ENCODE results near the gene CCDC148.
"Not testable (repeated sequence)": the region's sequence is repeated elsewhere in the genome, so short reads cannot be mapped to it uniquely, and the experiment has no call there.

CCDC148 gene

GRCh38 chr2:158331799-158332198 is 124.8 kb downstream of the CCDC148 start:
- H3K9me3 Mint-ChIP-seq; DNase-seq (ENCODE audit: low spot score in 2 of 2); H3K4me1 Mint-ChIP-seq; ATAC-seq (ENCODE audit: low read depth); H3K4me3 Mint-ChIP-seq; H3K36me3 Mint-ChIP-seq; H3K27ac Mint-ChIP-seq; H3K27me3 Mint-ChIP-seq: not testable (repeated sequence)

DNA sequence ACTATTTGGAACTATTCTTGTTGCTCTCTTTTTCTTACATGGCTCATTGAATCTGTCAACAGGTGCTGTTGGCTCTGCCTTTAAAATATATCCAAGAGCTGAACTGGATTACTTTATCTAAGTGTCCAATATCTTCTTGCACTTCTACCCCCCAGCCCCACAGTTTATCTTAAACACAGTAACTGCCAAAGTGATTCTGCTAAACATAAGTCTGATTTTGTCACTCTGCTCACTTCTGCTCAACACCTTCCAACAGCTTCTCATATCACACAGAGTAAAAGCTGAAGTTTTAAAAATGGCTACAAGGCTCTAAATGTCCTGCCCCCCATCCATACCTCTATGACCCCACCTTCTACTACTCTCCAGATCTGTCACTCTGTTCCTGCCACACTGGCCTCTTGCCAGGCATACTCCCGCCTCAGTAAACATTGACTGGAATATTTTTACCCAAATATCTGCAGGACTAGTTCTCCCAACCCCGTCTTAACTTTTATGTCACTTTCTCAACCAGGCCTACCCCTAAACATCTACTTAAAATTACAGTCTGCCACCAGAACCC is 130.7 kb downstream of the CCDC148 start:
- peaks cover 5% of the 10 kb centered on the region for H3K9me3 Mint-ChIP-seq
- H3K4me3 Mint-ChIP-seq, result no peak overlapping the region
- no peaks in the 10 kb centered on the region for H3K36me3 Mint-ChIP-seq
- DNase-seq (ENCODE audit: low spot score in 2 of 2), result no peak
- ATAC-seq (ENCODE audit: low read depth), result no peak
- no peaks in the 10 kb centered on the region for H3K4me1 Mint-ChIP-seq
- no peaks in the 10 kb centered on the region for H3K27me3 Mint-ChIP-seq
- H3K27ac Mint-ChIP-seq, result no peak overlapping the region

DNA sequence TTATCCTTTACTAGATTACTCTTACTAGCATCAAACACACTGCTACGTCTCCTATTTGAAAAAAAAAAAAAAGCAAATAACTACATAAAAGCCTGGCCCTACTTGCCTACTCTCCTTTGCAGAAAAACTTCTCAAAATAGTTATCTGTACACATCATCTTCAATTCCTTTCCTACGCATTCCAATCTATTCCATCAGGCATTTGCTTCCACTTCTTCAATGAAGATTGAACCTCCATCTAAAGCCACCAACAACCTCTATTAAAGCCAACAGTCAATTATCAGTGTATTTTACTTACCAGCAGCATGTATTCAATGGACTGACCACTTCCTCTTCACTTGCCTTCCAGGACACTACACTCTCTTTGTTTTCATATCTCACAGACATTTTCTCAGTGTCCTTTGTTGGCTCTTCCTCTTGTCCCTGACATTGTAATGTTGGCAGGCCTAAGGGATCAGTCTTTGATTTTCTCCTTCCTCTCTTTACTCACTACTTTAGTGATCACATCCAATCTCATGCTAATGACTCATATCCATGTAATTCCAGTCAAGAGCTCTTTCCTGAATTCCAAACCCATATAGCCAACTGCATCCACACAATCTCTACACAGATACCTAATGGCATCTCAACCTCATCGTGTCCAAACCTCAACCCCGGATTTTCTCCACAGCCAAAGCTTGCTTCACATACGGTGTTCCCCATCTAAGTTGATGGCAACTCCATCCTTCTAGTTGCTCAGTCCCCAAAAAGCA is 131.3 kb downstream of the CCDC148 start:
- Mint-ChIP-seq H3K9me3 (peaks cover 2% of the 10 kb centered on the region), H3K4me3 (no peak overlapping the region), H3K27ac (no peak overlapping the region), H3K4me1 (no peaks in the 10 kb centered on the region), H3K36me3 (no peaks in the 10 kb centered on the region), H3K27me3 (no peaks in the 10 kb centered on the region)
- DNase-seq (ENCODE audit: low spot score in 2 of 2), result no peak
- no peak for ATAC-seq (ENCODE audit: low read depth)

DNA sequence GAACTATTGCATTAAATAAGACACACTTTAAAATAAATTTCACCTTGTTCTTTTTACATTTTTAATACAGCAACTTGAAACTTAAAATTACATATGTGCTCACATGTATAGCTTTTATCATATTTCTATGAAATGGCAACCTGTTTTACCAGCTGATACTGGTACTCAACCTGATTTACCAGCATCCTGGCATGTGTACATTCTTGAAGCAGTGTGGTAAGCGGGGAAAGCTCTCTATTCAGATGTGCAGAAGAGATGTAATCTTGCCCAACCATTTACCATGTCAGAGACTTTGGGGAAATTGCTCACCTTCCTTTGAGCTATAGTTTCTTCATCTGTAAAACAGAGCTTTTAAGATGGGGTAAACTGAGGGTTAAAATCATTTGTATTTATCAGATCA is 133.2 kb downstream of the CCDC148 start:
- H3K27me3 Mint-ChIP-seq, result no peaks in the 10 kb centered on the region
- H3K4me1 Mint-ChIP-seq, result no peaks in the 10 kb centered on the region
- no peak for ATAC-seq (ENCODE audit: low read depth)
- no peak overlapping the region for H3K4me3 Mint-ChIP-seq
- no peaks in the 10 kb centered on the region for H3K36me3 Mint-ChIP-seq
- DNase-seq (ENCODE audit: low spot score in 2 of 2), result no peak
- peaks cover 2% of the 10 kb centered on the region for H3K9me3 Mint-ChIP-seq
- no peak overlapping the region for H3K27ac Mint-ChIP-seq

DNA sequence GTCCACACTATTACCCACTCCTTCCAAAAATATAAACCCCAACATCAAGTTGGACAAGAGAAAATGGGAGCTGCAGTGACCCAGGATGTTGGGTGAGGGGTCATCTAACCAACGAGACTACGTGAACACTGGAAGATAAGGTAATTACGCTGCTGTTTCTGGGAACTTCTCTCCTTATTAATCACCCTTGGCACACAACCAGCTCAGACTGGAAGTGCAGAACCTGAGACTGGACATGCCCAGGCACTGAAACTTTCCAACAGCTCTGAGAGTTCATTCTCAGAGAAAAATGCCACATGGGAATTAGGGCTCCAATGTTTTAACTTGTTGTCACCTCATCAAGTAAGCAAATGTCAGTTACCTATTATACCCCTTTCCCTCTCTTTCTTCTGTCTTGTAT is 135.3 kb downstream of the CCDC148 start:
- H3K27me3 Mint-ChIP-seq, result no peaks in the 10 kb centered on the region
- H3K36me3 Mint-ChIP-seq, result no peaks in the 10 kb centered on the region
- H3K27ac Mint-ChIP-seq, result no peak overlapping the region
- ATAC-seq (ENCODE audit: low read depth) (no peak), DNase-seq (ENCODE audit: low spot score in 2 of 2) (no peak)
- H3K4me3 Mint-ChIP-seq, result no peak overlapping the region
- no peaks in the 10 kb centered on the region for H3K4me1 Mint-ChIP-seq
- no peaks in the 10 kb centered on the region for H3K9me3 Mint-ChIP-seq

- no peak overlapping the region for H3K27ac Mint-ChIP-seq
- DNase-seq (ENCODE audit: low spot score in 2 of 2), result no peak
- no peaks in the 10 kb centered on the region for H3K27me3 Mint-ChIP-seq
- H3K9me3 Mint-ChIP-seq, result no peaks in the 10 kb centered on the region
- H3K4me1 Mint-ChIP-seq, result peaks cover 2% of the 10 kb centered on the region
- no peak overlapping the region for H3K4me3 Mint-ChIP-seq
- ATAC-seq (ENCODE audit: low read depth), result no peak
- H3K36me3 Mint-ChIP-seq, result no peaks in the 10 kb centered on the region
Measured at GRCh38 chr2:158319269-158319668, 137.3 kb downstream of the CCDC148 start.

GRCh38 chr2:158317642-158318041 is 138.9 kb downstream of the CCDC148 start:
- Mint-ChIP-seq H3K27me3 (no peaks in the 10 kb centered on the region), H3K4me1 (peaks cover 2% of the 10 kb centered on the region), H3K9me3 (no peaks in the 10 kb centered on the region), H3K36me3 (no peaks in the 10 kb centered on the region), H3K27ac (no peak overlapping the region), H3K4me3 (no peak overlapping the region)
- DNase-seq (ENCODE audit: low spot score in 2 of 2), result no peak
- no peak for ATAC-seq (ENCODE audit: low read depth)

DNA sequence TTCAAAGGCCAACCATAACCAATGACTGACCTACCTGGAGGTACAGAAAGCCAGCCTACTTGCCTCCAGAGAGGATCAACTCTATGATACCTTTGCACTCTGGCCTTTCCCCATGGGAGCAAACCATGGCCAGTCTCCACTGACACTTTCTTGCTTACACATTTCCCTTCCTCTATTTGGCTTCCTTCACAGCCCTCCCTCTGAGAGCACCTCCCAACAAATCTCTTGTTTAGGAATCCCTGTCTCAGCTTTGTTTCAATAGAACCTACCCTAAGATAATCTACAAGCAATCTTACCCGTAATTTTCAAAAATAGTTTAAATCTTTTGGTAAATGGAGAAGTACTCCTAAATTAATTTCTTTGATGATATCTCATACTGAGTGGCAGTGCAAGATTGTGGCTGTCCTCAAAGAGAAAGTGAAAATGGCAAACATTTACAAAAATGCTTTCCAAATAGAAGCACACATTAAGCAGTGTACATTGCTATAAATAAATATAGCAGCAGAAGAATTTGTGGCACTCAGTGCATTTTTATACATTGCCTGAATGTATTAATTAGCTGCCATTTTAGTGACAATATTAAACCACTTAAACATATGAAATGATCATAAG is 140.6 kb downstream of the CCDC148 start:
- DNase-seq (ENCODE audit: low spot score in 2 of 2) (no peak), ATAC-seq (ENCODE audit: low read depth) (no peak)
- H3K4me1 Mint-ChIP-seq, result peaks cover 2% of the 10 kb centered on the region
- no peaks in the 10 kb centered on the region for H3K36me3 Mint-ChIP-seq
- H3K27me3 Mint-ChIP-seq, result peaks cover 2% of the 10 kb centered on the region
- H3K9me3 Mint-ChIP-seq, result no peaks in the 10 kb centered on the region
- H3K4me3 Mint-ChIP-seq, result no peak overlapping the region
- H3K27ac Mint-ChIP-seq, result no peak overlapping the region

- Mint-ChIP-seq H3K27ac (no peak overlapping the region), H3K4me1 (peaks cover 2% of the 10 kb centered on the region), H3K4me3 (no peak overlapping the region), H3K27me3 (peaks cover 2% of the 10 kb centered on the region), H3K9me3 (no peaks in the 10 kb centered on the region), H3K36me3 (no peaks in the 10 kb centered on the region)
- DNase-seq (ENCODE audit: low spot score in 2 of 2) (no peak), ATAC-seq (ENCODE audit: low read depth) (no peak)
Measured at GRCh38 chr2:158315000-158315399, 141.6 kb downstream of the CCDC148 start.

DNA sequence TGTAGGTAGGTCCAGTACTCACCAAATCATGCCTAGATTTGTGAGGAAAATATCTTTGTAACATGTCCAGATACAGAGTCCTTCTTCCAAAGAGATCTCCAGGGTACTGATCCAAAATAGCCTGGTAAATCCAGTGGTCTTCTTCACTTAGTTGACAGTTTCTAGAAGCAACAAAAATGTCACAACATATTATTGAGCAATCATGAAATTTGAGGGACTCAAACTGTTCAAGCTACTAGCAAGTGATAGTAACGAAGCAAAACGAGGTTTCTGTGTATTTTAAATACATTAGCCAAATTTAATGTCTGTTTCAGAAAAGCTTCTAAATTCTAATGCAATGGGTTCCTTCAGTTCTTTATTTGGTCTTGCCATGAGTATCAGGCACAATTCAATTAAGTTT is 142.8 kb downstream of the CCDC148 start:
- Mint-ChIP-seq H3K27ac (no peak overlapping the region), H3K27me3 (peaks cover 2% of the 10 kb centered on the region), H3K9me3 (no peaks in the 10 kb centered on the region), H3K4me1 (peaks cover 2% of the 10 kb centered on the region), H3K36me3 (no peaks in the 10 kb centered on the region), H3K4me3 (no peak overlapping the region)
- DNase-seq (ENCODE audit: low spot score in 2 of 2) (no peak), ATAC-seq (ENCODE audit: low read depth) (no peak)

DNA sequence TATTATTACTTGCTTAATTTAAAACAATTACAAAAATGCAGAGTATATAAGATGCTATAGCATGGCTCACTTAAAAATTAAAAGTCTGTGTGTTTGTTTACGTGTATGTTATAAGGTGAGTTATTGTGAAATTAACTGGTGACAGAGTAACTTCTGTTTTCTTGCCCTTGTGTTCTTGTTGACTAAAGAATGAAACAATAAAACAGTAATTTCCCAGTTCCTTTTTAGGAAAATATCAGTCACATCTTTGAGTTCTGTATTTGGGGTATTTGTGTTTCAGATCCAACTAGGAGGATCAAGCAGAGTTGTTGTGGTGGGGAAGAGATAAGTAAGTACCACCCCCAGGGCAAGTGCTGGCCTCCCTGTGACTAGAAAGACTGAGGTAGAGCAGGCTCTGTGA is 143.6 kb downstream of the CCDC148 start:
- no peak overlapping the region for H3K4me3 Mint-ChIP-seq
- no peaks in the 10 kb centered on the region for H3K36me3 Mint-ChIP-seq
- ATAC-seq (ENCODE audit: low read depth), result no peak
- H3K27ac Mint-ChIP-seq, result no peak overlapping the region
- H3K9me3 Mint-ChIP-seq, result no peaks in the 10 kb centered on the region
- no peak for DNase-seq (ENCODE audit: low spot score in 2 of 2)
- H3K27me3 Mint-ChIP-seq, result peaks cover 2% of the 10 kb centered on the region
- H3K4me1 Mint-ChIP-seq, result peaks cover 2% of the 10 kb centered on the region

GRCh38 chr2:158310407-158310806 is 146.1 kb downstream of the CCDC148 start:
- not testable (repeated sequence) for H3K4me3 Mint-ChIP-seq; DNase-seq (ENCODE audit: low spot score in 2 of 2); H3K27ac Mint-ChIP-seq; ATAC-seq (ENCODE audit: low read depth); H3K9me3 Mint-ChIP-seq; H3K27me3 Mint-ChIP-seq; H3K4me1 Mint-ChIP-seq; H3K36me3 Mint-ChIP-seq

DNA sequence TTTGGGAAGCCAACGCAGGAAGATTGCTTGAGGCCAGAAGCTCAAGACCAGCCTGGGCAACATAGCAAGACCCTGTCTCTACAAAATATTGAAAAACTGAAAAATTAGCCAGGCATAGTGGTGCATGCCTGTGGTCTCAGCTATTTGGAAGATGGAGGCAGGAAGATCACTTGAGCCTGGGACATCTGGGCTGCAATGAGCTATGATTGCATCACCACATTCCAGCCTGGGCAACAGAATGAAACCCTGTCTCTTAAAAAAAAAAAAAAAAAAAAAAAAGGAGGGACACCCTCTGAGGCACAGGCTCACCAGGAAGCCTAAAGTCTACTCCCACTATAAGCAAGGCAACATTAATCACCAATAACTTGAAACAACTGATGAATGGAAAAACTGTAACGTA is 151.1 kb downstream of the CCDC148 start:
- Mint-ChIP-seq H3K4me1 (no peaks in the 10 kb centered on the region), H3K9me3 (peaks cover 3% of the 10 kb centered on the region), H3K27me3 (no peaks in the 10 kb centered on the region), H3K27ac (no peak overlapping the region), H3K36me3 (no peaks in the 10 kb centered on the region), H3K4me3 (no peak overlapping the region)
- ATAC-seq (ENCODE audit: low read depth) (no peak), DNase-seq (ENCODE audit: low spot score in 2 of 2) (no peak)

- DNase-seq (ENCODE audit: low spot score in 2 of 2) (no peak), ATAC-seq (ENCODE audit: low read depth) (no peak)
- H3K36me3 Mint-ChIP-seq, result no peaks in the 10 kb centered on the region
- no peak overlapping the region for H3K27ac Mint-ChIP-seq
- no peaks in the 10 kb centered on the region for H3K4me1 Mint-ChIP-seq
- H3K9me3 Mint-ChIP-seq, result peaks cover 4% of the 10 kb centered on the region
- no peaks in the 10 kb centered on the region for H3K27me3 Mint-ChIP-seq
- H3K4me3 Mint-ChIP-seq, result no peak overlapping the region
Measured at GRCh38 chr2:158300394-158300793, 156.2 kb downstream of the CCDC148 start.

GRCh38 chr2:158297606-158298005 is 158.9 kb downstream of the CCDC148 start:
- no peak overlapping the region for H3K4me3 Mint-ChIP-seq
- ATAC-seq (ENCODE audit: low read depth) (no peak), DNase-seq (ENCODE audit: low spot score in 2 of 2) (no peak)
- H3K27me3 Mint-ChIP-seq, result no peaks in the 10 kb centered on the region
- peaks cover 4% of the 10 kb centered on the region for H3K9me3 Mint-ChIP-seq
- H3K27ac Mint-ChIP-seq, result no peak overlapping the region
- H3K36me3 Mint-ChIP-seq, result no peaks in the 10 kb centered on the region
- no peaks in the 10 kb centered on the region for H3K4me1 Mint-ChIP-seq
